HepG2 (cell line): ENCODE measurements around the gene SLC35B1. TPM values are rescaled to one million over a fixed set of nuclear protein-coding genes. Genes with fewer than 3 reads are reported as not detected.
A peak's percentile ranks its signal among the peaks of the same experiment; 100 is the strongest.

Experiments used
- ATF7 ChIP-seq, 2 experiments: fragments of 450-650 bp in 1 of 2; sonication (generic) in 1 of 2; formaldehyde crosslinking in 1 of 2; IDR thresholded peaks; 2 replicates each; pipeline versions ENCODE4 v1.4.0 to v1.6.1; 2016 to 2020; ENCODE audit warnings: antibody characterized with exemption in 1 of 2, mild to moderate bottlenecking in 1 of 2, missing genetic modification reagents in 1 of 2
- CCAR2 ChIP-seq: fragments of 200-400 bp; formaldehyde crosslinking; optimal IDR thresholded peaks from 2 replicates; pipeline ENCODE3; 2018; ENCODE audit warnings: low read depth, mild to moderate bottlenecking, low read length, moderate library complexity
- FOXO1 ChIP-seq: sonication (generic); formaldehyde crosslinking; IDR thresholded peaks from 2 replicates; pipeline ENCODE4 v1.4.0; 2020; ENCODE audit warnings: missing genetic modification reagents
- HNF4A ChIP-seq: sonication (generic); formaldehyde crosslinking; IDR thresholded peaks from 2 replicates; pipeline ENCODE4 v1.4.0; 2020; ENCODE audit warnings: missing genetic modification reagents
- HOXA7 ChIP-seq: sonication (generic); formaldehyde crosslinking; IDR thresholded peaks from 2 replicates; pipeline ENCODE4 v1.8.1; 2022; ENCODE audit warnings: mild to moderate bottlenecking, missing genetic modification reagents, moderate library complexity
- MAFG ChIP-seq: sonication (generic); formaldehyde crosslinking; IDR thresholded peaks from 2 replicates; pipeline ENCODE4 v1.5.1; 2020; ENCODE audit warnings: mild to moderate bottlenecking, missing genetic modification reagents
- PHF8 ChIP-seq: sonication (generic); formaldehyde crosslinking; IDR thresholded peaks from 2 replicates; pipeline ENCODE4 v1.5.0; 2020; ENCODE audit warnings: missing genetic modification reagents
- POLR2A ChIP-seq, 2 experiments: IDR thresholded peaks; 2 replicates each; pipeline ENCODE4 v1.6.1; 2011; ENCODE audit warnings: low read depth in 2 of 2, low read length in 2 of 2, mild to moderate bottlenecking in 1 of 2, moderate library complexity in 1 of 2; ENCODE audit not compliant: insufficient read depth in 1 of 2
- SOX13 ChIP-seq, 3 experiments: fragments of 450-650 bp in 1 of 3; sonication (generic) in 1 of 3; formaldehyde crosslinking in 1 of 3; IDR thresholded peaks in 2 of 3; conservative IDR thresholded peaks in 1 of 3; 2 replicates each; pipeline versions ENCODE4 v1.5.0 to v1.6.1; 2016 to 2020; ENCODE audit warnings: antibody characterized with exemption in 1 of 3, mild to moderate bottlenecking in 1 of 3, missing compliant biosample characterization in 1 of 3, missing genetic modification reagents in 1 of 3, moderate library complexity in 1 of 3
- ZC3H4 ChIP-seq: sonication (generic); formaldehyde crosslinking; IDR thresholded peaks from 2 replicates; pipeline ENCODE4 v1.4.0; 2020; ENCODE audit warnings: missing genetic modification reagents, borderline replicate concordance
- ZMYM3 ChIP-seq: sonication (generic); formaldehyde crosslinking; IDR thresholded peaks from 2 replicates; pipeline ENCODE4 v1.5.1; 2020; ENCODE audit warnings: mild to moderate bottlenecking, missing genetic modification reagents
- ZNF205 ChIP-seq: IDR thresholded peaks from 2 replicates; pipeline ENCODE4 v1.6.1; 2018; ENCODE audit warnings: missing biosample characterization, missing genetic modification reagents
- ZNF431 ChIP-seq: sonication (generic); formaldehyde crosslinking; IDR thresholded peaks from 2 replicates; pipeline ENCODE4 v1.9.0; 2022; ENCODE audit warnings: missing genetic modification reagents, low read depth, mild to moderate bottlenecking, borderline replicate concordance
- ZNF446 ChIP-seq: sonication (generic); formaldehyde crosslinking; IDR thresholded peaks from 2 replicates; pipeline ENCODE4 v1.5.0; 2020; ENCODE audit warnings: mild to moderate bottlenecking, missing genetic modification reagents
- ZNF557 ChIP-seq: sonication (generic); formaldehyde crosslinking; IDR thresholded peaks from 2 replicates; pipeline ENCODE4 v1.4.0; 2020; ENCODE audit warnings: missing genetic modification reagents
- ZNF768 ChIP-seq: sonication (generic); formaldehyde crosslinking; IDR thresholded peaks from 2 replicates; pipeline ENCODE4 v1.4.0; 2020; ENCODE audit warnings: missing genetic modification reagents
- ZNF773 ChIP-seq: sonication (generic); formaldehyde crosslinking; IDR thresholded peaks from 2 replicates; pipeline ENCODE4 v1.4.0; 2020; ENCODE audit warnings: missing genetic modification reagents, borderline replicate concordance
- polyA plus RNA-seq, 8 experiments: library from polyadenylated mRNA; depleted of rRNA in 3 of 8; stranded (reverse) in 7 of 8; unstranded in 1 of 8; fragments of >200 nt; fragmentation: Illumina TruSeq in 4 of 8; extraction: Trizol in 4 of 8; gene quantifications; 2 replicates each; pipeline versions ENCODE4 v1.2.1 to v1.2.3, GENCODE V29; 2011 to 2016; ENCODE audit warnings: low read depth in 4 of 8, missing spikeins in 1 of 8, mixed read lengths in 1 of 8; ENCODE audit not compliant: insufficient read depth in 1 of 8
- total RNA-seq, 5 experiments: library from RNA; depleted of rRNA; stranded (reverse); fragments of >200 nt; fragmentation: Illumina TruSeq; extraction: Trizol; gene quantifications; 2 replicates each; pipeline ENCODE4 v1.2.3, GENCODE V29; 2016; ENCODE audit warnings: low read depth in 1 of 5
- TF ChIP-seq, protein P1 (sequence below): IDR thresholded peaks from 2 replicates; pipeline ENCODE4 v1.6.1; 2016; ENCODE audit warnings: missing compliant biosample characterization, missing genetic modification reagents, borderline replicate concordance
- TF ChIP-seq, protein P2 (sequence below): sonication (generic); formaldehyde crosslinking; IDR thresholded peaks from 2 replicates; pipeline ENCODE4 v1.8.0; 2022; ENCODE audit warnings: mild to moderate bottlenecking, missing genetic modification reagents, moderate library complexity
- TF ChIP-seq, protein P3 (sequence below): sonication (generic); formaldehyde crosslinking; conservative IDR thresholded peaks from 2 replicates; pipeline ENCODE4 v1.4.0; 2020; ENCODE audit warnings: missing genetic modification reagents
- TF ChIP-seq, protein P4 (sequence below): sonication (generic); formaldehyde crosslinking; IDR thresholded peaks from 2 replicates; pipeline ENCODE4 v1.4.0; 2020; ENCODE audit warnings: mild to moderate bottlenecking, missing genetic modification reagents, borderline replicate concordance

The SLC35B1 gene
- total and polyA plus RNA-seq, 2 of the 13 experiments (the other 11 are each of a cell fraction or from before 2014, with no cell fraction given): 99.6 to 113 TPM

DNA sequence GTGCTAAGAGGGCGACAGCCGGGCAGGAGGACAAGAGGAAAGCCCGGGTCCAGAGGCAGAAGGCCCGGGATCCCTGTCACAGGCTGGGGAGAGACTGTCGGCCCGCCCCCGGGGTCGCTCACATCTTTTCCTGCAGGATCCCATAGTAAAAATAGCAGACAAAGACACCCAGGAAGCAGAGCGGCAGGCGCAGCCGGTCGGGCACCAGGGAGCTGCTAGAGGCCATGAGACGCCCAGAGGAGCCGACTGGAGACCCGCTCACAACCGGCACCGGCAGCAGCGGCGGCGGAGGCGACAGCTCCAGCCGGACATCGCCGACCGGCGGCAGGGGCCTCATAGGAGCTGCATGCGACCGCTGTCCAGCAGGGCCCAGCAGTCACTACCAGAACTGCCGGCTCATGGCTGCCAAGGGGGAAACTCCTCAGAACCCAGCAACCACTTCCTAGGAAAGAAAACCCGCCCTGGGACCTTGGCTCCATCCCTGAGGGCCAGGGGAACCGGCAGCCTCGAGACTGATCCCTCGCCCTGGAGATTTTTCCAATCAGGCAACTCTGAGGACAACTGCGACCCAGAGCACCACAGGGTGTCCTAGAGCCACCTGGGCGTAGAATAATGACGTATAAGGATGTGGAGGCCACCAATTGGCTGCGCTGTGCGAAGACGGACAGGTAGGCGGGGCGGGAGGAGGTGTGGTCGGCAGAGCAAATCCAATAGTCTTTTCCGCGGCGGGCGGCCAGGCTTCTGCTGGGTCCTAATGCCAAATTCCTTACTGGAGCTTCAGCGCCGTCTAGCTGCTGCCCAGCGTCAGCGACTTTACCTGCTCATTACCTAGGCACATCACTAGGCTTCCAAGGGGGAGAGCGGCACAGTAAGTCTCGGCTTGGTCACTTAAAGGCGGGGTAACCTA lies at the start of gene SLC35B1 (continued):
- TF ChIP-seq ZNF773 (CRISPR knock-in tag) (no peak), ZC3H4 (CRISPR knock-in tag) (no peak), ZNF205 (CRISPR knock-in tag) (0 out of 2 replicates have a peak, but pooled peaks have one; percentile 53), ZNF446 (CRISPR knock-in tag) (0 out of 2 replicates have a peak, but pooled peaks have one; percentile 61), SOX13 (IDR thresholded peaks at IDR 0.05) (0 out of 2 replicates have a peak, but pooled peaks have one; percentile 11), SOX13 (CRISPR knock-in tag; conservative IDR thresholded peaks at IDR 0.05 in 1 of 2, IDR thresholded peaks at IDR 0.05 in 1 of 2) (peak in 1 of 2 experiments; percentile 52; a peak in 1 of 4 replicates), MAFG (CRISPR knock-in tag) (no peak), CCAR2 (peak; percentile 87), HOXA7 (CRISPR knock-in tag) (no peak), POLR2A (IDR thresholded peaks at IDR 0.05; ENCODE audit: insufficient read depth in 1 of 2, low read depth in 2 of 2, low read length in 2 of 2) (peak; percentile 58 to 87; a peak in 3 of 4 replicates), ZMYM3 (peak; percentile 97), FOXO1 (CRISPR knock-in tag) (0 out of 2 replicates have a peak, but pooled peaks have one; percentile 12), HNF4A (CRISPR knock-in tag) (no peak), PHF8 (CRISPR knock-in tag) (peak; percentile 85), ZNF557 (CRISPR knock-in tag) (no peak), ZNF768 (CRISPR knock-in tag) (peak; percentile 76; the same call in 1 of the 2 replicates), ZNF431 (CRISPR knock-in tag) (no peak), ATF7 (IDR thresholded peaks at IDR 0.05) (peak; percentile 46; the same call in 1 of the 2 replicates), ATF7 (CRISPR knock-in tag; IDR thresholded peaks at IDR 0.05) (peak; percentile 20; the same call in 1 of the 2 replicates)
- TF ChIP-seq, protein P1, sequence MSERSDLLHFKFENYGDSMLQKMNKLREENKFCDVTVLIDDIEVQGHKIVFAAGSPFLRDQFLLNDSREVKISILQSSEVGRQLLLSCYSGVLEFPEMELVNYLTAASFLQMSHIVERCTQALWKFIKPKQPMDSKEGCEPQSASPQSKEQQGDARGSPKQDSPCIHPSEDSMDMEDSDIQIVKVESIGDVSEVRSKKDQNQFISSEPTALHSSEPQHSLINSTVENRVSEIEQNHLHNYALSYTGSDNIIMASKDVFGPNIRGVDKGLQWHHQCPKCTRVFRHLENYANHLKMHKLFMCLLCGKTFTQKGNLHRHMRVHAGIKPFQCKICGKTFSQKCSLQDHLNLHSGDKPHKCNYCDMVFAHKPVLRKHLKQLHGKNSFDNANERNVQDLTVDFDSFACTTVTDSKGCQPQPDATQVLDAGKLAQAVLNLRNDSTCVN (CRISPR knock-in tag): peak; percentile 18; the same call in 1 of the 2 replicates
- TF ChIP-seq, protein P2, sequence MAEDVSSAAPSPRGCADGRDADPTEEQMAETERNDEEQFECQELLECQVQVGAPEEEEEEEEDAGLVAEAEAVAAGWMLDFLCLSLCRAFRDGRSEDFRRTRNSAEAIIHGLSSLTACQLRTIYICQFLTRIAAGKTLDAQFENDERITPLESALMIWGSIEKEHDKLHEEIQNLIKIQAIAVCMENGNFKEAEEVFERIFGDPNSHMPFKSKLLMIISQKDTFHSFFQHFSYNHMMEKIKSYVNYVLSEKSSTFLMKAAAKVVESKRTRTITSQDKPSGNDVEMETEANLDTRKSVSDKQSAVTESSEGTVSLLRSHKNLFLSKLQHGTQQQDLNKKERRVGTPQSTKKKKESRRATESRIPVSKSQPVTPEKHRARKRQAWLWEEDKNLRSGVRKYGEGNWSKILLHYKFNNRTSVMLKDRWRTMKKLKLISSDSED (CRISPR knock-in tag): no peak
- TF ChIP-seq, protein P3, sequence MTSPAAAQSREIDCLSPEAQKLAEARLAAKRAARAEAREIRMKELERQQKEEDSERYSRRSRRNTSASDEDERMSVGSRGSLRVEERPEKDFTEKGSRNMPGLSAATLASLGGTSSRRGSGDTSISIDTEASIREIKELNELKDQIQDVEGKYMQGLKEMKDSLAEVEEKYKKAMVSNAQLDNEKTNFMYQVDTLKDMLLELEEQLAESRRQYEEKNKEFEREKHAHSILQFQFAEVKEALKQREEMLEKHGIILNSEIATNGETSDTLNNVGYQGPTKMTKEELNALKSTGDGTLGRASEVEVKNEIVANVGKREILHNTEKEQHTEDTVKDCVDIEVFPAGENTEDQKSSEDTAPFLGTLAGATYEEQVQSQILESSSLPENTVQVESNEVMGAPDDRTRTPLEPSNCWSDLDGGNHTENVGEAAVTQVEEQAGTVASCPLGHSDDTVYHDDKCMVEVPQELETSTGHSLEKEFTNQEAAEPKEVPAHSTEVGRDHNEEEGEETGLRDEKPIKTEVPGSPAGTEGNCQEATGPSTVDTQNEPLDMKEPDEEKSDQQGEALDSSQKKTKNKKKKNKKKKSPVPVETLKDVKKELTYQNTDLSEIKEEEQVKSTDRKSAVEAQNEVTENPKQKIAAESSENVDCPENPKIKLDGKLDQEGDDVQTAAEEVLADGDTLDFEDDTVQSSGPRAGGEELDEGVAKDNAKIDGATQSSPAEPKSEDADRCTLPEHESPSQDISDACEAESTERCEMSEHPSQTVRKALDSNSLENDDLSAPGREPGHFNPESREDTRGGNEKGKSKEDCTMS (CRISPR knock-in tag): peak; percentile 9; the same call in 1 of the 2 replicates
- TF ChIP-seq, protein P4, sequence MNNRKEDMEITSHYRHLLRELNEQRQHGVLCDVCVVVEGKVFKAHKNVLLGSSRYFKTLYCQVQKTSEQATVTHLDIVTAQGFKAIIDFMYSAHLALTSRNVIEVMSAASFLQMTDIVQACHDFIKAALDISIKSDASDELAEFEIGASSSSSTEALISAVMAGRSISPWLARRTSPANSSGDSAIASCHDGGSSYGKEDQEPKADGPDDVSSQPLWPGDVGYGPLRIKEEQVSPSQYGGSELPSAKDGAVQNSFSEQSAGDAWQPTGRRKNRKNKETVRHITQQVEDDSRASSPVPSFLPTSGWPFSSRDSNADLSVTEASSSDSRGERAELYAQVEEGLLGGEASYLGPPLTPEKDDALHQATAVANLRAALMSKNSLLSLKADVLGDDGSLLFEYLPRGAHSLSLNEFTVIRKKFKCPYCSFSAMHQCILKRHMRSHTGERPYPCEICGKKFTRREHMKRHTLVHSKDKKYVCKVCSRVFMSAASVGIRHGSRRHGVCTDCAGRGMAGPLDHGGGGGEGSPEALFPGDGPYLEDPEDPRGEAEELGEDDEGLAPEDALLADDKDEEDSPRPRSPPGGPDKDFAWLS (CRISPR knock-in tag): 0 out of 2 replicates have a peak, but pooled peaks have one; percentile 41
